ENCODE measurements around the gene RORC. TPM values are rescaled to one million over a fixed set of nuclear protein-coding genes. Genes with fewer than 3 reads are reported as not detected.
A peak's percentile ranks its signal among the peaks of the same experiment; 100 is the strongest.

The RORC gene
- total RNA-seq, 2 donors from 2014 or later: 38.4 to 42.5 TPM

DNA sequence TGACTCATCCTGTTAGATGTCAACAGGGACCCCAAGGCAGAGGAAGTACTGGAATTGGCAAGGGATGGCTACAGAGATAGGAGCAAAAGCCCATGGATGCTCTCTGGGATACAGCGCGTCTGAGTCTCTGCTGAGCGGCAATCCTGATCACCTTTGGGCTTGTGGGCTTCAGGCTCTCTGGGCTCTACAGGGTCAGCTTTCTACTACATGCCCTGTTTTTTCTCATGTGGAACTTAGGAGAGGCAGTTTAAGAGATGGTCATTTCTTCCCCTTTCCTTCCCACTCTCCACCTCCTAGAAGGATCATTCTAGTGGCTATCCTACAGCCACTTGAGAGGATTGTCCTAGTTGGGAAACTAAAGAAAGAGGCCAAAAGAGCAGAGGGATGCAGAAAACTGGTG is 27.7 kb downstream of the RORC start:
- peaks cover 5% of the 10 kb centered on the region for H3K36me3 Mint-ChIP-seq (ENCODE audit: low read depth)
- H3K9me3 ChIP-seq (ENCODE audit: control insufficient read depth, low read length, poor library complexity, severe bottlenecking): no peaks in the 10 kb centered on the region
- DNase-seq (no peak), ATAC-seq (no peak)
- peak overlapping the region; percentile 72 for H3K27ac Mint-ChIP-seq
- no peak overlapping the region for H3K4me3 Mint-ChIP-seq
- H3K4me1 Mint-ChIP-seq: peaks cover 47% of the 10 kb centered on the region
- H3K27me3 Mint-ChIP-seq: no peaks in the 10 kb centered on the region

DNA sequence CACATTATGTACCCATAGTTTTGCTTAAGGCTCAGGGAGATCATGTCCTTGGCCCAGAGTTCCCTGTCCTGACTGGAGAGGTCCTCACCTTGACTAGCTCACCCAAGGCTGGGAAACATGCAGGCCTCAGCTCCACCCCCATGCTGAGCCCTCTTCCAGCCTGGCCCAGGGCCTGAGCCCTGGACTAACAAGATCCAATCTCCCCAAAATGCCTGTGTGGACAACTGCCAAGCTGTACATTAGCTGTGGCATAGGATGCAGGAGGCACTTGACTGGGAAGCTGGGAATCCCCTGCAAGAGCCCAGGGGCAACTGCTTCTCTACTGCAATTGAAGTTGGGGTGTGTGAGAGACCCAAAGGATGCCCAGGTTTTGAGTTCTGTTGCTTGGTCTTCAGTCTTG is 28.4 kb downstream of the RORC start:
- Mint-ChIP-seq H3K4me3 (no peak overlapping the region), H3K27me3 (no peaks in the 10 kb centered on the region), H3K36me3 (ENCODE audit: low read depth) (peaks cover 2% of the 10 kb centered on the region), H3K4me1 (peaks cover 41% of the 10 kb centered on the region), H3K27ac (peak overlapping the region; percentile 72)
- no peaks in the 10 kb centered on the region for H3K9me3 ChIP-seq (ENCODE audit: control insufficient read depth, low read length, poor library complexity, severe bottlenecking)
- DNase-seq (no peak), ATAC-seq (no peak)

DNA sequence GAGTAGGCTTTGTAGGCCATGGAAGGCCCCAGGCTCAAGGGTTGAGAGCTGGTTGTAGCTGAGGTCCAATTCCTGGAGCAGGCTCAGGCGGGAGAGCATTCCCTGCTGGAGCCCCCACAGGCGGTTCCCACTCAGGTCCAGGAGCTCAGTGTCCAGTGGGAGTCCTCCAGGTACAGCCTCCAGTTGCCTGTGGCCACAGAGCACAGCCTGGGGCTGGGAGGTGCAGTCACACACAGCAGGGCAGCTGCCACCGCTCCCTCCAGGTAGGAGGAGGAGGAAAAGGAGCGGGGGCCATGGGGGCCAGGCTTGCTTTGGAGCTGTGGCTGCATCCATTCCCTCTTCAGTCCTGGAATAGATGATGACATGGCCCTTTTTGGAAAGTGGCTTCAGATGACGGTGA is 29.2 kb downstream of the RORC start:
- H3K9me3 ChIP-seq (ENCODE audit: control insufficient read depth, low read length, poor library complexity, severe bottlenecking): no peaks in the 10 kb centered on the region
- no peak overlapping the region for H3K27ac Mint-ChIP-seq
- H3K27me3 Mint-ChIP-seq: no peaks in the 10 kb centered on the region
- H3K4me3 Mint-ChIP-seq: no peak overlapping the region
- ATAC-seq: no peak
- DNase-seq: no peak
- H3K4me1 Mint-ChIP-seq: peaks cover 36% of the 10 kb centered on the region
- H3K36me3 Mint-ChIP-seq (ENCODE audit: low read depth): peaks cover 2% of the 10 kb centered on the region

DNA sequence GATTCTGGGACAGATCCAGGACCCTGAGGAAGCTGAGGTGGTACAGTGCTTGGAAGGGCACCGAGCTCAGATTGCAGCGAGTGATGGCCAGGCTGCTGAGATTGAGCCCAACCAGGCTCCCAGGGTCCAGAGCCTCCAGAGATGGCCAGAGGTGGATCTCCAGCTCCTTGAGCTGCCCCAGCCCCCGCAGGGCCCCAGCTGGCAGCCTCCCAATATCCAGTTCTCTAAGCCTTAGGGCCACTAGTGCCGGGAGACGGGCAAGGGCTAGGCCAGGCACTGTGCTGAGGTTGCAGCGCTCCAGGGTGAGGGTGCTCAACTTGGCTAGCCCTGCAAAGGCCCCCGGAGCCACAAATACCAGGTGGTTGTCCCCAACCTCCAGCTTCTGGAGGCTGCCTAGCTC is 29.8 kb downstream of the RORC start:
- no peaks in the 10 kb centered on the region for H3K27me3 Mint-ChIP-seq
- peaks cover 2% of the 10 kb centered on the region for H3K36me3 Mint-ChIP-seq (ENCODE audit: low read depth)
- no peaks in the 10 kb centered on the region for H3K9me3 ChIP-seq (ENCODE audit: control insufficient read depth, low read length, poor library complexity, severe bottlenecking)
- peaks cover 37% of the 10 kb centered on the region for H3K4me1 Mint-ChIP-seq
- peak overlapping the region; percentile 59 for H3K27ac Mint-ChIP-seq
- no peak overlapping the region for H3K4me3 Mint-ChIP-seq
- ATAC-seq: no peak
- DNase-seq: no peak

DNA sequence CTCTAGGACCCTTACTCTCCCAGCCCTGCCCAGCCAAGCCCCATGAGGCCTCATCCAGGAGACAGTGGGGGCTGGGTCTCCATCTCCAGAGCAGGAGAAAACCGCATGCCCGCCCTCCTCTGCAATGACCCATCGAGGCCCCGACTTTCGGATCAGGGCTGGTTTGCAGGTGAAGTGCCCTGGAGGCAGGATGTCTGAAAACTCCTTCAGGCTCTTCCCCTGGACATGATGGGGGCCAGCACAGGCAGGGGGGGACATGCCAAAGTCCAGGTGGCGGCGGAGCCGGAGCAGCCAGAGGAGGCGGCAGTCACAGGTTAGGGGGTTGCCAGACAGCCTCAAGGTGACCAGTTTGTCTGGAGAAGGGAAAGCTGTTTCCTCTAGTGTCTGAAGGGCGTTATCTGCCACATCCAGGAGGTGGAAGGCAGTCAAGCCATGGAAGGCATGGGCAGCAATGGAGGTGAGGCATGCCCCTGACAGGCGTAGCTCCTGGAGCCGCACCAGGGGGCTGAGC is 30.2 kb downstream of the RORC start:
- no peak overlapping the region for H3K4me3 Mint-ChIP-seq
- peaks cover 2% of the 10 kb centered on the region for H3K36me3 Mint-ChIP-seq (ENCODE audit: low read depth)
- no peaks in the 10 kb centered on the region for H3K27me3 Mint-ChIP-seq
- peak overlapping the region; percentile 59 for H3K27ac Mint-ChIP-seq
- DNase-seq: no peak
- peaks cover 41% of the 10 kb centered on the region for H3K4me1 Mint-ChIP-seq
- no peaks in the 10 kb centered on the region for H3K9me3 ChIP-seq (ENCODE audit: control insufficient read depth, low read length, poor library complexity, severe bottlenecking)
- no peak for ATAC-seq

DNA sequence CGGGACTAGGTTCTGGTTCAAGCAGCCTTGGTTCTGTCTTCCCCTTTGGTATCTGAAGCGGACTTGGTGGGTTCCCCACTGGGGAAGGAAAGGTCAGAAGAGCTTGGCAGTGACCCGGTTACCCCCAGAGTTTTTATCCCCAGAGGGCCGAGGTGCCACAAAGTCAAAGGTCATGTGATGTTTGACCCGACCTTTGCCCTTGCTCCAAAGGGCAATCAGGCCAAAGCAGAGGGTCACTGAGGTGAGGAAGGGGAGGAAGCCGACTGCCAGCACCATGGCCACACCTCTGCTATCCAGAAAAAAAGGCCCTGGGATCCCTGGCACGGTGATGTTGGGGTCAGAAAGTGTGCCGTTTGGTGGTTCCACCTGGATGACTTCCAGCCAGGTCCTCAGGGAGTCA is 30.8 kb downstream of the RORC start:
- H3K9me3 ChIP-seq (ENCODE audit: control insufficient read depth, low read length, poor library complexity, severe bottlenecking): no peaks in the 10 kb centered on the region
- H3K27me3 Mint-ChIP-seq: no peaks in the 10 kb centered on the region
- H3K36me3 Mint-ChIP-seq (ENCODE audit: low read depth): peaks cover 2% of the 10 kb centered on the region
- ATAC-seq (no peak), DNase-seq (no peak)
- peak overlapping the region; percentile 60 for H3K27ac Mint-ChIP-seq
- peak overlapping the region; percentile 71 for H3K4me3 Mint-ChIP-seq
- H3K4me1 Mint-ChIP-seq: peaks cover 45% of the 10 kb centered on the region

DNA sequence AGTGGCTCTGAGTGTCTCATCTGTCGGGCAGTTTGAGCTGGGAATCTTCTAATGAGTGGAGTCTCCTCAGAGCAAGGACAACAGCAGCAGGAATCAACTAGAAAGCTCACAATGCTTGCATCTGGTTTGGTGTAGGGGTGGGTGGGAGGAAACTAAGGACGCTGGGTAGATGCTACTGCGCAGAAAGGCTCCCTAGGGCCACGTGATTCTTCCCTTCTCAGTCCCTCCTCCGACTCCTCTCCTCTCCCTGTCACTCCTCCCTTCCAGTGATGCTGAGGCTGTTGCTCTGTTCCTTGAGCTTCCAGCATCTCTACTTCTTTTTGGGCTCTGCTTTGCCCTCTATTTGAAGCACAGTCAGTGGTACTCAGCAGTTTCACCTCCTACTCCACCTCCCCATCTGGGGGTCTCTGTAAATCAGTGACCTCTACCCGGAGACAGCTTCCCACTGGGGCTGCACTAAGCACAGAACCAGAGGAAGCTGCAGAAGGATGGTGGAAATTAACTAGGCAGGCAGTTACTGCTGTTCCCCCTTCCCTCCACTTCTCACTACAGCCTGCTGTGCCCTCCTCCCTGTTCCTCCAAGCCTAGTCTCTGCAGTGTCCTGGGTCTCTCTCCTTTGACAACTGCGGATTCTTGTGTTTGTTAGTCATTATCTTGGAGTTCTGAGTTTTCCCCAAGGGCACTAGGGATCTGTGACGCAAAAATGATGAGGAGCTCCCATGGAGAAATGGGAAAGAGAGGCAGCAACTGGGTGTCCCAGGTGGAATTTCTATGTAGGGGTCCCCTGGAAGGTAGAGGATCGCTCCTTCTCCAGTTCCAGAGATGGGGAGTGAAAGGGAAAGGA is 32.2 kb downstream of the RORC start:
- ATAC-seq: no peak
- H3K27me3 Mint-ChIP-seq: no peaks in the 10 kb centered on the region
- peak overlapping the region; percentile 60 for H3K27ac Mint-ChIP-seq

DNA sequence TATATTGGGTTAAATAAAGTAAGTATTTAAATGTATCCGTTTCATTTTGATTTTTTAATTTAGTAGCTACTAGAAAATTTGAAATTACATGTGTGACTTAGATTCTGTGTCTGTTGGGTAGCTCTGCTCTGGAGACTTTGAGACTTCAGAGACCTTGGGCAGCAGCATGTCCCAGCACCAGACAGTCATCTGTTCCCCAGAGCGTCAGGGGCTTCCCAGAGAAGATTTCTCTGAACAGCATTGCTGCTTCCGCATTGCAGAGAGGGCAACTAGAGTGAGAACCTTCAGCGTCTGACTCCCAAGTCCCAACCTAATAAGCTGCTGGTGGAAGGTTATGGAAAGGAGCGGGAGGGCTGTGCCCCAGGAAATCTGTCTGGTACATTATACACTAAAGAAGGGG is 33.0 kb downstream of the RORC start:
- Mint-ChIP-seq H3K36me3 (ENCODE audit: low read depth) (peaks cover 5% of the 10 kb centered on the region), H3K4me3 (no peak overlapping the region), H3K27ac (no peak overlapping the region), H3K27me3 (no peaks in the 10 kb centered on the region), H3K4me1 (peaks cover 36% of the 10 kb centered on the region)
- DNase-seq (no peak), ATAC-seq (no peak)
- no peaks in the 10 kb centered on the region for H3K9me3 ChIP-seq (ENCODE audit: control insufficient read depth, low read length, poor library complexity, severe bottlenecking)

More for the DNA sequence above, 32.2 kb downstream of the RORC start:
- Mint-ChIP-seq H3K4me1 (peaks cover 40% of the 10 kb centered on the region), H3K36me3 (ENCODE audit: low read depth) (peaks cover 2% of the 10 kb centered on the region), H3K4me3 (peak overlapping the region; percentile 71)
- no peaks in the 10 kb centered on the region for H3K9me3 ChIP-seq (ENCODE audit: control insufficient read depth, low read length, poor library complexity, severe bottlenecking)
- no peak for DNase-seq

DNA sequence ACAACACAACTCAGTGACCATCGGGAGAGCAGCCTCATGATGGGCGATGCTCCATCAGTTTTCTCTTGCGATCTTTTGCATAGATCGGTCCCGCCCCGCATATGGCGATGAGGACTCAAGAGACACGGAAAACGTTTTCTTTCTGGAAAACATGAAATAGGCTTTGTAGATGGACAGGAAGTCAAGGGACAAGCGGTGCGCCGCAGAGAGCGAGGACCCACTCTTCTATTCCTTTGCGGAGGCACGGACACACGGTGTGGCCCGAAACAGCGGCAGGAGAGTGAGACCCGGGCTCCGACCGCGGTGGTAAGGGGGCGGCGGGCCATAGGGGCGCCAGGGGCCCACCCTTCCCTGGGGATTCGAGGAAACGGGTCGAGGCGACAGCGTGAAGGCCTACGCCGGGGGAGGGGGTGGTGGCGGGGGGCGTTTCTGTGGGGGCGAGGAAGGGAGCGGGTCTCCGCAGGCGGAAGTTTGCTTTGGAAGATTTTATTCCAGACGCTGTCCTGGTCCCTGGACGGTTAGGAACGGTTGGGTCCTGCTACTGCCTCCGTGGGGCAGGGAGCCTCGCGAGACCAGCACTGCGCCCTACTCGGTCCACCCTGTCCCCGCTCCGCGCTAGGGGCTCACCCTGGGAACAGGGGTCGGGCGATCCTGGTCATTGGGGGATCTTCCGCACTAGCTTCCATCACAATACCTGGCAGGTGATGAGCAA is 40.5 kb downstream of the RORC start:
- H3K4me3 Mint-ChIP-seq: peak overlapping the region; percentile 100
- H3K36me3 Mint-ChIP-seq (ENCODE audit: low read depth): peaks cover 9% of the 10 kb centered on the region
- peaks cover 23% of the 10 kb centered on the region for H3K4me1 Mint-ChIP-seq
- no peaks in the 10 kb centered on the region for H3K9me3 ChIP-seq (ENCODE audit: control insufficient read depth, low read length, poor library complexity, severe bottlenecking)
- peak overlapping the region; percentile 97 for H3K27ac Mint-ChIP-seq
- ATAC-seq: no peak
- H3K27me3 Mint-ChIP-seq: no peaks in the 10 kb centered on the region
- DNase-seq: no peak

DNA sequence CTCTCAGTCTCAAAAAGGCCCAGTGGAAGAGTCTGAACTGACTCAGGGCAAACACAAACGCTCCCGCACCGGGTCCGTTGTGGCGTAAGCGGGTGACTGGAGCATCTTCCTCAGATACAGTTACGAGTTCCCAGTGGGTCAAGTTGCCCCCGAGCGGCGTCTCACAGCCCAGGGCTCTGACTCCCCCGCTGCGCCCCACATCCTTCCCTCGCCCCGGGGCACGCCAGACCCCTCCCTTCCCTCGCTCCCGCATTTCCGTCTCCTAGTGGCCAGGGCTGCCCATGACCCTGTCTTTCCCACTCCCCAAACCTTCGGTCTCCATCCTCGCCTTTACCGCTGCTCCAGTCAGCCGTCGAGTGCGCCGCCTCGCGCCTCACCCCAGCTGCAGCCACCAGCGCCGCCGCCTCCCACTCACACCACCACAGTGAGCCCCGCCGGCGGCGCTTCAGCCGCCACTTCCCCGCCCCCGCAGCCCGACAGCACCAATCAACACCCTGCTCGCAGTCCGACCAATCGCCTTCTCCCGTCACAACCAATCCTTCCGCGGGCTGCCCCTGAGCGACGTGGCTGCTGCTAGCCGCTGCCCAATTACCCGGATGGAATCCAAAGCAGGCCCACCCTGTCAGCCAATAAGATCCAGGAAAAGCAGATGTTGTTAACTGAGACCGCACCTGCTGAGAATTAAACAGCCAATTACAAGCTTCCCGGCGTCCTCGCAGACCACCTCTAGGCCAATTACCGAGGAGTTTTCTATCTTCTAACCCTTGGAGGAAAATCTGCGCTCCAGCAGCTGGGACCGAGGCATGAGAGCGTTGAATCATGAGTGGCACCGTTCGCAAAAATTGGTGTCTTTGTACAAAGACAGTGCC is 41.3 kb downstream of the RORC start, which contains the start of gene TDRKH:
Gene TDRKH, minus strand, starts transcription at position 430 of the 869 bp plus-strand sequence. CDS start 7,478 bp downstream, outside the sequence.
- Mint-ChIP-seq H3K4me1 (peaks cover 21% of the 10 kb centered on the region), H3K27ac (peak within 1 kb of the TSS; percentile 97), H3K36me3 (ENCODE audit: low read depth) (peaks cover 9% of the 10 kb centered on the region), H3K27me3 (no peaks in the 10 kb centered on the region), H3K4me3 (peak within 1 kb of the TSS; percentile 100)
- peak; percentile 94 to 98 (median 96) for DNase-seq
- ATAC-seq: peak; percentile 96
- H3K9me3 ChIP-seq (ENCODE audit: control insufficient read depth, low read length, poor library complexity, severe bottlenecking): no peaks in the 10 kb centered on the region

DNA sequence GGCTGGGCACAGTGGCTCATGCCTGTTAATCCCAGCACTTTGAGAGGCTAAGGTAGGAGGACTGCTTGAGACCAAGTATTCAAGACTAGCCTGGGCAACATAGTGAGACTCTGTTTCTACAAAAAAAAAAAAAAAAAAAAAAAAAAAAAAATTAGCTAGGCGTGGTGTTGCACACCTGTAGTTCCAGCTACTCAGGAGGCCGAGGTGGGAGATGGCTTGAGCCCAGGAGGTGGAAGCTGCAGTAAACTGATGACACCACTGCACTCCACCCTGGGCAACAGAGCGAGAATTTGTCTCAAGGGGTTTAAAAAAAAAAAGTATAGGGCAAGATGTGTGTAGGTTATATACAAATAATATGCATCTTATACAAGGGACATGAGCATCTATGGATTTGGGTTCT is 43.9 kb downstream of the RORC start:
- Mint-ChIP-seq H3K4me1 (peaks cover 19% of the 10 kb centered on the region), H3K36me3 (ENCODE audit: low read depth) (peaks cover 6% of the 10 kb centered on the region), H3K27me3 (no peaks in the 10 kb centered on the region), H3K4me3 (no peak overlapping the region), H3K27ac (no peak overlapping the region)
- ATAC-seq: no peak
- DNase-seq: no peak
- no peaks in the 10 kb centered on the region for H3K9me3 ChIP-seq (ENCODE audit: control insufficient read depth, low read length, poor library complexity, severe bottlenecking)

DNA sequence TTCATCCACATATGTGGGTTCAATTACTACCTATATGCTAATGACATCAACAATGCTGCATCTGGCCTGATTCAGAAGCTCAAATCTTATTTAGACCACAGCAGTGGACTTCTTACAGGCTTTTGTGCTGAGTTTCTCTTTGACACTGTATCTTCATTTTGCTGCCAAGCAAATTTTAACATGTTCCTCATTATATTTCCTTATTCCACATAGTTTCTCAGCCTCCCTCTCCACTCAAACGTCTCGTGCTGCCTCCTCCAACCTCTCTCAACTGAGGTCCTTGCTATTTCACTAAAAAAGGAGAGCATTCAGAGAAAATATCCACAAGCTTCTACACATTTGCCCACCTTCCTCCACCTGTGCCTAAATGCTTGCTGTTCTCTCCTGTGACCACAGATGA is 47.8 kb downstream of the RORC start:
- peaks cover 5% of the 10 kb centered on the region for H3K4me1 Mint-ChIP-seq
- no peak for ATAC-seq
- H3K9me3 ChIP-seq (ENCODE audit: control insufficient read depth, low read length, poor library complexity, severe bottlenecking): no peaks in the 10 kb centered on the region
- no peak overlapping the region for H3K4me3 Mint-ChIP-seq
- peaks cover 6% of the 10 kb centered on the region for H3K36me3 Mint-ChIP-seq (ENCODE audit: low read depth)
- DNase-seq: no peak
- no peaks in the 10 kb centered on the region for H3K27me3 Mint-ChIP-seq
- no peak overlapping the region for H3K27ac Mint-ChIP-seq

DNA sequence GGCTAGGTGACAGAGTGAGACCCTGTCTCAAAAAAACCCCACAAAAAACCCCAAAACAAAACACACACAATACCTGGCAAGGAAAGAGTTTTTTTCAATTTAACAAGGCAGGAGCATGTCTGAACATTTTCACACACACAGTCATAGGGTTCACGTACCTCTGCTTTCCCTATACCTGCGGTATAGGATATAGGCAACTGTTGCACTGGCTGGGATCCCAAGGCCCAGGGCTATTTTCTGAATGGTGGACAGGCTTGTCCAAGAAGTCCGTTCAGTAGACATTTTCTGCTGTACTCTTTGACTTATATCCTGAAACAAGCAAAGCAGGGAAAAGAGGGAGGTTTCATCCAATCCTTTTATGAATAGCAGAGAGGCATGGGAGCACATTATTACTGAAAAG is 48.9 kb downstream of the RORC start:
- Mint-ChIP-seq H3K36me3 (ENCODE audit: low read depth) (peaks cover 12% of the 10 kb centered on the region), H3K4me1 (peaks cover 2% of the 10 kb centered on the region), H3K27me3 (no peaks in the 10 kb centered on the region), H3K27ac (no peak overlapping the region), H3K4me3 (no peak overlapping the region)
- no peak for DNase-seq
- no peak for ATAC-seq
- no peaks in the 10 kb centered on the region for H3K9me3 ChIP-seq (ENCODE audit: control insufficient read depth, low read length, poor library complexity, severe bottlenecking)

All from T-helper 17 cell (primary cell).